HepG2 (cell line): ENCODE measurements around the gene HCK. TPM values are rescaled to one million over a fixed set of nuclear protein-coding genes. Genes with fewer than 3 reads are reported as not detected.
A peak's percentile ranks its signal among the peaks of the same experiment; 100 is the strongest.

Experiments used
- ATAC-seq: fragments of 200-7000 bp; cut with Tn5 transposase; 3 replicates; pipeline ENCODE4 v1.9.1; 2020; ENCODE audit warnings: mild to moderate bottlenecking, moderate library complexity
- BruUV-seq: library from RNA; stranded (reverse); fragments of 400-500 nt; replicated peaks from 2 replicates; lab custom pipeline; 2021; lab: Mats Ljungman, UMichigan
- CTCF ChIA-PET: fragments of 300-600 bp; formaldehyde crosslinking; extraction: SDS; loops from one replicate; lab custom pipeline; 2021; ENCODE audit warnings: low total read pairs, inconsistent platforms, low intra/inter-chr PET ratio; lab: Yijun Ruan, JAX
- POLR2A ChIA-PET: fragments of 350-600 bp; sonication (Branson Sonifier 250); formaldehyde crosslinking; loops from one replicate; lab custom pipeline; 2020; ENCODE audit warnings: antibody characterized with exemption, inconsistent platforms; lab: Yijun Ruan, JAX
- DNase-seq: peaks from one replicate; pipeline ENCODE4 v3.0.0-alpha.2; 2015; ENCODE audit warnings: low spot score
- FAIRE-seq: peaks from 3 replicates; lab custom pipeline; 2011; peaks lifted over from hg19 to GRCh38; lab: Jason Lieb, UNC
- H2AFZ ChIP-seq: one replicate; pipeline ENCODE4 v1.6.1; 2011; ENCODE audit warnings: low read length, inconsistent platforms
- H3K27ac ChIP-seq: fragments of 300-600 bp; 3 replicates; pipeline ENCODE4 v1.8.0; 2011; ENCODE audit warnings: mixed run types, mild to moderate bottlenecking, mixed read lengths, low read length, inconsistent platforms; ENCODE audit not compliant: insufficient read depth; ENCODE audit errors: extremely low read length
- H3K27me3 ChIP-seq, 2 experiments: fragments of 200-600 bp in 1 of 2; 2 replicates in 1 of 2; 3 replicates in 1 of 2; pipeline versions ENCODE4 v1.6.0 to v1.8.0; 2011; ENCODE audit warnings: low read length in 2 of 2, mild to moderate bottlenecking in 2 of 2, moderate library complexity in 2 of 2, inconsistent platforms in 1 of 2; ENCODE audit not compliant: insufficient read depth in 2 of 2, control insufficient read depth in 1 of 2
- H3K36me3 ChIP-seq, 2 experiments: fragments of 200-600 bp in 1 of 2; replicated peaks in 1 of 2; 2 replicates in 1 of 2; 3 replicates in 1 of 2; pipeline versions ENCODE4 v1.5.1 to v1.8.0; 2011; ENCODE audit warnings: low read length in 2 of 2, inconsistent platforms in 1 of 2; ENCODE audit not compliant: insufficient read depth in 2 of 2, control insufficient read depth in 1 of 2
- H3K4me1 ChIP-seq: 2 replicates; pipeline ENCODE4 v1.5.1; 2012; ENCODE audit warnings: low read length, inconsistent platforms; ENCODE audit not compliant: insufficient read depth
- H3K4me2 ChIP-seq: 2 replicates; pipeline ENCODE4 v1.6.0; 2011; ENCODE audit warnings: low read depth, low read length, inconsistent platforms
- H3K4me3 ChIP-seq, 3 experiments: fragments of 200-600 bp in 1 of 3; sonication (generic), shearing (Covaris generic) in 1 of 3; replicated peaks in 1 of 3; 2 replicates each; pipeline ENCODE4 v1.5.1; 2011 to 2016; ENCODE audit warnings: low read length in 3 of 3, inconsistent platforms in 2 of 3, low read depth in 2 of 3, mild to moderate bottlenecking in 2 of 3, control low read depth in 1 of 3, mixed read lengths in 1 of 3; ENCODE audit not compliant: insufficient read depth in 1 of 3
- H3K79me2 ChIP-seq: one replicate; pipeline ENCODE4 v1.6.1; 2011; ENCODE audit warnings: low read length, inconsistent platforms; ENCODE audit not compliant: insufficient read depth
- H3K9ac ChIP-seq: 2 replicates; pipeline ENCODE4 v1.6.0; 2011; ENCODE audit warnings: mild to moderate bottlenecking, low read depth, low read length, inconsistent platforms; ENCODE audit not compliant: insufficient read depth
- H3K9me3 ChIP-seq: 2 replicates; pipeline ENCODE4 v1.5.1; 2012; ENCODE audit warnings: mild to moderate bottlenecking, low read length
- H4K20me1 ChIP-seq: 2 replicates; pipeline ENCODE4 v1.6.0; 2011; ENCODE audit warnings: inconsistent platforms, mild to moderate bottlenecking, low read length, moderate library complexity; ENCODE audit not compliant: insufficient read depth
- CBFB ChIP-seq: sonication (generic); formaldehyde crosslinking; IDR thresholded peaks from 2 replicates; pipeline ENCODE4 v1.4.0; 2020; ENCODE audit warnings: missing genetic modification reagents
- FOXC1 ChIP-seq: sonication (generic); formaldehyde crosslinking; IDR thresholded peaks from 2 replicates; pipeline ENCODE4 v1.8.0; 2022; ENCODE audit warnings: mild to moderate bottlenecking, missing genetic modification reagents, borderline replicate concordance
- GFI1 ChIP-seq: sonication (generic); formaldehyde crosslinking; IDR thresholded peaks from 2 replicates; pipeline ENCODE4 v1.5.0; 2020; ENCODE audit warnings: missing genetic modification reagents, mild to moderate bottlenecking, borderline replicate concordance
- MAFK ChIP-seq, 2 experiments: IDR thresholded peaks in 1 of 2; conservative IDR thresholded peaks in 1 of 2; 2 replicates each; pipeline ENCODE4 v1.6.1; 2011; ENCODE audit warnings: improper control_type of control experiment in 2 of 2, low read length in 2 of 2
- MEIS1 ChIP-seq: sonication (generic); formaldehyde crosslinking; IDR thresholded peaks from 2 replicates; pipeline ENCODE4 v1.9.0; 2021; ENCODE audit warnings: mild to moderate bottlenecking, missing genetic modification reagents, moderate library complexity, borderline replicate concordance
- MTF1 ChIP-seq: sonication (generic); formaldehyde crosslinking; IDR thresholded peaks from 2 replicates; pipeline ENCODE4 v1.5.0; 2020; ENCODE audit warnings: missing genetic modification reagents
- RARA ChIP-seq: IDR thresholded peaks from 2 replicates; pipeline ENCODE4 v1.6.1; 2016; ENCODE audit warnings: missing genetic modification reagents, missing compliant biosample characterization
- ZFP1 ChIP-seq: IDR thresholded peaks from 2 replicates; pipeline ENCODE4 v1.6.1; 2016
- ZNF564 ChIP-seq: sonication (generic); formaldehyde crosslinking; IDR thresholded peaks from 2 replicates; pipeline ENCODE4 v1.8.1; 2023; ENCODE audit warnings: mild to moderate bottlenecking, missing genetic modification reagents
- ZNF747 ChIP-seq: sonication (generic); formaldehyde crosslinking; IDR thresholded peaks from 2 replicates; pipeline ENCODE4 v1.8.1; 2023; ENCODE audit warnings: missing genetic modification reagents, mild to moderate bottlenecking, borderline replicate concordance
- ZNF790 ChIP-seq: sonication (generic); formaldehyde crosslinking; IDR thresholded peaks from 2 replicates; pipeline ENCODE4 v1.8.0; 2022; ENCODE audit warnings: missing genetic modification reagents, mild to moderate bottlenecking, borderline replicate concordance
- ZNF841 ChIP-seq: sonication (generic); formaldehyde crosslinking; IDR thresholded peaks from 2 replicates; pipeline ENCODE4 v1.8.1; 2023; ENCODE audit warnings: missing genetic modification reagents, borderline replicate concordance
- WGBS: methylation state at CpG from one replicate; pipeline ENCODE4 v1.1.6; 2017; ENCODE audit warnings: low lambda C conversion rate; 5-methylcytosine and 5-hydroxymethylcytosine counted together
- in situ Hi-C: cut with HindIII; loops from 2 replicates; pipeline ENCODE4 v1.10.0; 2017; ENCODE audit warnings: low pct_unique_long_range_greater_than_20kb; ENCODE audit not compliant: extremely low pct_ligation_motif_present
- intact Hi-C: fragments of 100-400 bp; cut with micrococcal nuclease; formaldehyde crosslinking; loops from one replicate; pipeline ENCODE4 v1.10.0; 2022; ENCODE audit not compliant: unreplicated experiment
- polyA plus RNA-seq, 8 experiments: library from polyadenylated mRNA; depleted of rRNA in 3 of 8; stranded (reverse) in 7 of 8; unstranded in 1 of 8; fragments of >200 nt; fragmentation: Illumina TruSeq in 4 of 8; extraction: Trizol in 4 of 8; gene quantifications; 2 replicates each; pipeline versions ENCODE4 v1.2.1 to v1.2.3, GENCODE V29; 2011 to 2016; ENCODE audit warnings: low read depth in 4 of 8, missing spikeins in 1 of 8, mixed read lengths in 1 of 8; ENCODE audit not compliant: insufficient read depth in 1 of 8
- total RNA-seq, 5 experiments: library from RNA; depleted of rRNA; stranded (reverse); fragments of >200 nt; fragmentation: Illumina TruSeq; extraction: Trizol; gene quantifications; 2 replicates each; pipeline ENCODE4 v1.2.3, GENCODE V29; 2016; ENCODE audit warnings: low read depth in 1 of 5
- TF ChIP-seq, protein P1 (sequence below): sonication (generic); formaldehyde crosslinking; IDR thresholded peaks from 2 replicates; pipeline ENCODE4 v1.8.0; 2022; ENCODE audit warnings: mild to moderate bottlenecking, missing genetic modification reagents; ENCODE audit not compliant: insufficient replicate concordance
- TF ChIP-seq, protein P2 (sequence below): sonication (generic); formaldehyde crosslinking; IDR thresholded peaks from 2 replicates; pipeline ENCODE4 v1.5.1; 2020; ENCODE audit warnings: missing genetic modification reagents, mild to moderate bottlenecking, borderline replicate concordance
- TF ChIP-seq, protein P3 (sequence below): sonication (generic); formaldehyde crosslinking; IDR thresholded peaks from 2 replicates; pipeline ENCODE4 v1.5.1; 2020; ENCODE audit warnings: mild to moderate bottlenecking, missing genetic modification reagents, moderate library complexity
- TF ChIP-seq, protein P4 (sequence below): sonication (generic); formaldehyde crosslinking; IDR thresholded peaks from 2 replicates; pipeline ENCODE4 v1.4.0; 2020; ENCODE audit warnings: missing genetic modification reagents, mild to moderate bottlenecking, borderline replicate concordance

HCK gene
- total and polyA plus RNA-seq, 2 of the 13 experiments (the other 11 are each of a cell fraction or from before 2014, with no cell fraction given): 0.04 TPM; not detected in 1

DNA sequence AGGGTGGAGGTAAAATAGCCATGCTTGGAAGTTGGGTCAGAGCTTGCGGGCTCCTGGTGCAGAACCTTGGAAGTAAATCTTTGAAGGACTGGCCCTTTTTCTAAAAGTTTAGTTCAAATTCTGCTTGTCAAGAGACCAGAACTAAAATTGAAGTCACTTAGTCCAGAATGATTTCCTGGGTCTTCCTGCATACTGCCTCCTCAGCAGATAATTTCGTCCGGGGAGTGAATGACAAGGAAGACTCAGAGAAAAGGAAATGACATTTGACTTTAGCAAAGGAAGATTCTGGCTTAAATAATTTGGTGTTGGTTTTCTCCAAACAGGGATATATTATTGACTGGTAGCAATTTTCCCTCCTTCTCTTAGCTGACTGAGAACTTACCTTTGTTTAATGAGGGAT is 58.7 kb downstream of the HCK start (continued):
- 0 out of 2 replicates have a peak, but pooled peaks have one; percentile 31 for TF ChIP-seq ZNF790 (CRISPR knock-in tag)
- TF ChIP-seq, protein P1, sequence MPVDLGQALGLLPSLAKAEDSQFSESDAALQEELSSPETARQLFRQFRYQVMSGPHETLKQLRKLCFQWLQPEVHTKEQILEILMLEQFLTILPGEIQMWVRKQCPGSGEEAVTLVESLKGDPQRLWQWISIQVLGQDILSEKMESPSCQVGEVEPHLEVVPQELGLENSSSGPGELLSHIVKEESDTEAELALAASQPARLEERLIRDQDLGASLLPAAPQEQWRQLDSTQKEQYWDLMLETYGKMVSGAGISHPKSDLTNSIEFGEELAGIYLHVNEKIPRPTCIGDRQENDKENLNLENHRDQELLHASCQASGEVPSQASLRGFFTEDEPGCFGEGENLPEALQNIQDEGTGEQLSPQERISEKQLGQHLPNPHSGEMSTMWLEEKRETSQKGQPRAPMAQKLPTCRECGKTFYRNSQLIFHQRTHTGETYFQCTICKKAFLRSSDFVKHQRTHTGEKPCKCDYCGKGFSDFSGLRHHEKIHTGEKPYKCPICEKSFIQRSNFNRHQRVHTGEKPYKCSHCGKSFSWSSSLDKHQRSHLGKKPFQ (CRISPR knock-in tag): peak; percentile 29
- TF ChIP-seq MAFK (conservative IDR thresholded peaks at IDR 0.05 in 1 of 2, IDR thresholded peaks at IDR 0.05 in 1 of 2; ENCODE audit: low read length in 2 of 2): peak; percentile 76 to 80
- no peak for TF ChIP-seq FOXC1 (CRISPR knock-in tag)

DNA sequence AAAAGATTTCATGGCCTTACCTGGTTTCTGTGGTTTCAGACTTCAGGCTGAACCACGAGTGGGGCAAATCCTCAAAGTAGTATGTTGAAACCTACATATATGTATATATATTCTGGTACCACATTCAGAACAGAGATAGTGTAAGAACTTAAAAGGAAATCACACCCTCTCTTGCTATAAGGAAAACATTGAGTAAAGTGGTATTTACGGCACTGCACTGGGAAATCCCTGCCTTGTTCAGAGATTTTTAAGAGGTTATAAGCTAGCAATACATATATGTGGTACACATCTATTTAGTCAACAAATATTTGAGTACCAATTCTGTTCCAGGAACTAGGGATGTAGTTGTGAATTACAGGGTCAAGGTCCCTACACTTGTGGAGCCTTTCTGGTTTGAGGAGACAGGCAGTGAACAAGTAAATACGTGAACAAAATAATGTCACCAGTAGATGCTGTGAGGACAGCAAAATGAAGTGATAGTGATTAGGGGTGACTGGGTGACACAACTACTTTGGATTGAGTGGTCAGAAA is 59.2 kb downstream of the HCK start:
- H3K4me3 ChIP-seq: peak overlapping the region; percentile 84 to 95 (median 85); a peak in 5 of 6 replicates
- 50% methylated on average over 3 of the region's 3 CpGs for WGBS
- H3K79me2 ChIP-seq: peaks cover 66% of the 10 kb centered on the region
- peaks cover 31% of the 10 kb centered on the region for H4K20me1 ChIP-seq
- H3K4me1 ChIP-seq: peaks cover 56% of the 10 kb centered on the region
- in situ Hi-C loops: no loop called here
- peak; percentile 35 for DNase-seq
- peaks cover 0 to 20% of the 10 kb centered on the region in 2 experiments; a peak in 3 of 5 replicates for H3K27me3 ChIP-seq
- no peak for FAIRE-seq
- CTCF ChIA-PET: no interaction called here
- intact Hi-C loops: no loop called here
- ATAC-seq: no peak
- POLR2A ChIA-PET: no interaction called here
- H3K4me2 ChIP-seq: peak overlapping the region; percentile 84
- H2AFZ ChIP-seq: no peak overlapping the region
- BruUV-seq: TSS peak; percentile 59
- no peaks in the 10 kb centered on the region for H3K9me3 ChIP-seq
- H3K36me3 ChIP-seq: peaks cover 9 to 11% of the 10 kb centered on the region in 2 experiments
- H3K27ac ChIP-seq: no peak overlapping the region
- H3K9ac ChIP-seq: peak overlapping the region; percentile 99; the same call in 1 of the 2 replicates
- no peak for TF ChIP-seq ZFP1 (CRISPR knock-in tag)
- TF ChIP-seq ZNF747 (CRISPR knock-in tag): no peak
- TF ChIP-seq MEIS1 (CRISPR knock-in tag): no peak
- peak; percentile 38 for TF ChIP-seq RARA
- no peak; the same call in 1 of the 2 replicates for TF ChIP-seq GFI1 (CRISPR knock-in tag)
- no peak for TF ChIP-seq CBFB (CRISPR knock-in tag)
- TF ChIP-seq, protein P2, sequence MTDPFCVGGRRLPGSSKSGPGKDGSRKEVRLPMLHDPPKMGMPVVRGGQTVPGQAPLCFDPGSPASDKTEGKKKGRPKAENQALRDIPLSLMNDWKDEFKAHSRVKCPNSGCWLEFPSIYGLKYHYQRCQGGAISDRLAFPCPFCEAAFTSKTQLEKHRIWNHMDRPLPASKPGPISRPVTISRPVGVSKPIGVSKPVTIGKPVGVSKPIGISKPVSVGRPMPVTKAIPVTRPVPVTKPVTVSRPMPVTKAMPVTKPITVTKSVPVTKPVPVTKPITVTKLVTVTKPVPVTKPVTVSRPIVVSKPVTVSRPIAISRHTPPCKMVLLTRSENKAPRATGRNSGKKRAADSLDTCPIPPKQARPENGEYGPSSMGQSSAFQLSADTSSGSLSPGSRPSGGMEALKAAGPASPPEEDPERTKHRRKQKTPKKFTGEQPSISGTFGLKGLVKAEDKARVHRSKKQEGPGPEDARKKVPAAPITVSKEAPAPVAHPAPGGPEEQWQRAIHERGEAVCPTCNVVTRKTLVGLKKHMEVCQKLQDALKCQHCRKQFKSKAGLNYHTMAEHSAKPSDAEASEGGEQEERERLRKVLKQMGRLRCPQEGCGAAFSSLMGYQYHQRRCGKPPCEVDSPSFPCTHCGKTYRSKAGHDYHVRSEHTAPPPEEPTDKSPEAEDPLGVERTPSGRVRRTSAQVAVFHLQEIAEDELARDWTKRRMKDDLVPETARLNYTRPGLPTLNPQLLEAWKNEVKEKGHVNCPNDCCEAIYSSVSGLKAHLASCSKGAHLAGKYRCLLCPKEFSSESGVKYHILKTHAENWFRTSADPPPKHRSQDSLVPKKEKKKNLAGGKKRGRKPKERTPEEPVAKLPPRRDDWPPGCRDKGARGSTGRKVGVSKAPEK (CRISPR knock-in tag): no peak
- TF ChIP-seq, protein P3, sequence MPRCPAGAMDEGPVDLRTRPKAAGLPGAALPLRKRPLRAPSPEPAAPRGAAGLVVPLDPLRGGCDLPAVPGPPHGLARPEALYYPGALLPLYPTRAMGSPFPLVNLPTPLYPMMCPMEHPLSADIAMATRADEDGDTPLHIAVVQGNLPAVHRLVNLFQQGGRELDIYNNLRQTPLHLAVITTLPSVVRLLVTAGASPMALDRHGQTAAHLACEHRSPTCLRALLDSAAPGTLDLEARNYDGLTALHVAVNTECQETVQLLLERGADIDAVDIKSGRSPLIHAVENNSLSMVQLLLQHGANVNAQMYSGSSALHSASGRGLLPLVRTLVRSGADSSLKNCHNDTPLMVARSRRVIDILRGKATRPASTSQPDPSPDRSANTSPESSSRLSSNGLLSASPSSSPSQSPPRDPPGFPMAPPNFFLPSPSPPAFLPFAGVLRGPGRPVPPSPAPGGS: no peak
- TF ChIP-seq ZNF841 (CRISPR knock-in tag): no peak
- TF ChIP-seq, protein P4, sequence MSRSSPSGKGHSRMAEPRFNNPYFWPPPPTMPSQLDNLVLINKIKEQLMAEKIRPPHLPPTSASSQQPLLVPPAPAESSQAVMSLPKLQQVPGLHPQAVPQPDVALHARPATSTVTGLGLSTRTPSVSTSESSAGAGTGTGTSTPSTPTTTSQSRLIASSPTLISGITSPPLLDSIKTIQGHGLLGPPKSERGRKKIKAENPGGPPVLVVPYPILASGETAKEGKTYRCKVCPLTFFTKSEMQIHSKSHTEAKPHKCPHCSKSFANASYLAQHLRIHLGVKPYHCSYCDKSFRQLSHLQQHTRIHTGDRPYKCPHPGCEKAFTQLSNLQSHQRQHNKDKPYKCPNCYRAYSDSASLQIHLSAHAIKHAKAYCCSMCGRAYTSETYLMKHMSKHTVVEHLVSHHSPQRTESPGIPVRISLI (CRISPR knock-in tag): no peak
- no peak for TF ChIP-seq ZNF564
- TF ChIP-seq MTF1 (CRISPR knock-in tag): no peak
